Measurements from ENCODE around the gene NCOA7.

DNA sequence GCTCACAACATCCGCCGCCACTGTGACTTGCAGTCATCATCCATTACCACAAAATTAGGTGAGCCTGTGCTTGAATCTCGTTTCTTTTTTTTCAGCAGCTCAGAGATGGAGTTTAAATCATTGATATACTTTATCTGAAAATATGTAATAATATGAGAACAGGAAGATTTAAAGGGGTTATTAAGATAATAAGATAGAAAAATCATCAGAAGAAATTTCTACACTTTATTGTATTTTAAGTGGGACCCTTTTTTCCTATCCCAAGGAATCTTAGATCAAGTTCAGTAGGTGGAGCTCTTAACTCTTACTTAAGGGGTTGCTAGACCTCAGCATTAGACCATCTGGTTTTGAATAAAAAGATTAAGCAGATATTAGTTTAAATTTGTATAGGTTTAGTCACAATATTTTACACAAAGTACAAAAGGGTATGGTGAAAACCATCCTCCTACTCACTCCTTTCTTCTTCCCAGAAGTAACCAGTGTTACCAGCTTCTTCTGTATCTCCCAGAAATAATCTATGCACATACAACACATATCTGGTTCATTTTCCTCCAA is 9.4 kb upstream of the NCOA7 start:
- TF ChIP-seq, protein P1, sequence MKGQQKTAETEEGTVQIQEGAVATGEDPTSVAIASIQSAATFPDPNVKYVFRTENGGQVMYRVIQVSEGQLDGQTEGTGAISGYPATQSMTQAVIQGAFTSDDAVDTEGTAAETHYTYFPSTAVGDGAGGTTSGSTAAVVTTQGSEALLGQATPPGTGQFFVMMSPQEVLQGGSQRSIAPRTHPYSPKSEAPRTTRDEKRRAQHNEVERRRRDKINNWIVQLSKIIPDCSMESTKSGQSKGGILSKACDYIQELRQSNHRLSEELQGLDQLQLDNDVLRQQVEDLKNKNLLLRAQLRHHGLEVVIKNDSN (CRISPR knock-in tag; IDR thresholded peaks at IDR 0.05) = no peak
- TF ChIP-seq, protein P2, sequence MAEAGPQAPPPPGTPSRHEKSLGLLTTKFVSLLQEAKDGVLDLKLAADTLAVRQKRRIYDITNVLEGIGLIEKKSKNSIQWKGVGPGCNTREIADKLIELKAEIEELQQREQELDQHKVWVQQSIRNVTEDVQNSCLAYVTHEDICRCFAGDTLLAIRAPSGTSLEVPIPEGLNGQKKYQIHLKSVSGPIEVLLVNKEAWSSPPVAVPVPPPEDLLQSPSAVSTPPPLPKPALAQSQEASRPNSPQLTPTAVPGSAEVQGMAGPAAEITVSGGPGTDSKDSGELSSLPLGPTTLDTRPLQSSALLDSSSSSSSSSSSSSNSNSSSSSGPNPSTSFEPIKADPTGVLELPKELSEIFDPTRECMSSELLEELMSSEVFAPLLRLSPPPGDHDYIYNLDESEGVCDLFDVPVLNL (CRISPR knock-in tag; IDR thresholded peaks at IDR 0.05; ENCODE audit: borderline replicate concordance, low read depth) = no peak
- no peak for TF ChIP-seq CBFB (CRISPR knock-in tag; IDR thresholded peaks at IDR 0.05; ENCODE audit: low read depth)
